Esophagus (tissue), 2 donors: ENCODE measurements around the gene LRRIQ4. TPM values are rescaled to one million over a fixed set of nuclear protein-coding genes. Genes with fewer than 3 reads are reported as not detected.

Experiments used
- H3K27ac ChIP-seq, 2 donors: one replicate each; pipeline ENCODE4 v1.5.1; 2013; ENCODE audit warnings: low read depth in 2 of 2, mild to moderate bottlenecking in 2 of 2, inconsistent platforms in 1 of 2, low read length in 1 of 2, moderate library complexity in 1 of 2
- H3K27me3 ChIP-seq, 2 donors: one replicate each; pipeline ENCODE4 v1.6.1; 2013; ENCODE audit warnings: low read length in 2 of 2, control low read depth in 1 of 2, mild to moderate bottlenecking in 1 of 2; ENCODE audit not compliant: insufficient read depth in 2 of 2, control insufficient read depth in 1 of 2
- H3K36me3 ChIP-seq, 2 donors: one replicate each; pipeline ENCODE4 v1.6.1; 2013; ENCODE audit warnings: low read length in 1 of 2; ENCODE audit not compliant: control insufficient read depth in 2 of 2, insufficient read depth in 2 of 2
- H3K4me1 ChIP-seq, 2 donors: one replicate each; pipeline ENCODE4 v1.6.1; 2013; ENCODE audit warnings: low read length in 1 of 2; ENCODE audit not compliant: control insufficient read depth in 2 of 2, insufficient read depth in 2 of 2
- H3K4me3 ChIP-seq, 2 donors: one replicate each; pipeline ENCODE4 v1.5.1; 2013; ENCODE audit warnings: low read length in 2 of 2, mild to moderate bottlenecking in 2 of 2, low read depth in 1 of 2, moderate library complexity in 1 of 2
- H3K9me3 ChIP-seq, 2 donors: one replicate each; pipeline ENCODE4 v1.6.1; 2013; ENCODE audit warnings: mild to moderate bottlenecking in 2 of 2, low read depth in 1 of 2, low read length in 1 of 2, moderate library complexity in 1 of 2; ENCODE audit not compliant: control insufficient read depth in 2 of 2, insufficient read depth in 1 of 2
- WGBS, 2 donors: extraction: QIAGEN DNeasy Blood & Tissue Kit; methylation state at CpG; one replicate each; pipeline ENCODE4 v1.1.7; 2013; 5-methylcytosine and 5-hydroxymethylcytosine counted together
- polyA plus RNA-seq, 2 donors: library from polyadenylated mRNA; stranded (reverse); fragments of 200-250 nt; gene quantifications; one replicate each; pipeline ENCODE4 v1.2.3, GENCODE V29; 2013
- donor health status: healthy with polysubstance abuse.
- donor health status: Bipolar disorder and iron deficiency.

Gene LRRIQ4
- polyA plus RNA-seq, 2 donors = not detected

DNA sequence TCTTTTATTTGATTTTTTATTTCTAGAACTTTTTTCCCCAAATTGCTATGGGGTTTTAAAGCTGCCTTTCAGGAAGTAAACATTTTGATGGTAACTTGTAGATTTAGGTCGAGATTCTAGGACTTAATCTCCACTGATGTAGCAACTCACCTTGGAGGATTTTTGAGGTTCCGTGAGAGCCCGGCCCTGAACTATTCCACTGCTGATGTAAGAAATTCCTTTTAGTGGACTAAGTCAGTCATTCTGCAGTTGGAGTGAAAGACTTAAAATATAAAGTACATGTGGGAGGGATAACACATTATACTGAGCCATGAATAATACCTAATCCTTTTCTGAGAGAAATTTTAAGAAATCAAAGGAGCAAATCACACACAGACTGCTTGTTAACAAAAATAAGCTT lies 12.6 kb downstream of the LRRIQ4 start:
- H3K4me3 ChIP-seq = no peak overlapping the region
- WGBS, 2 donors = 80 to 84% methylated on average over 3 of the region's 3 CpGs
- no peak overlapping the region for H3K27ac ChIP-seq
- H3K9me3 ChIP-seq = no peaks in the 10 kb centered on the region
- no peaks in the 10 kb centered on the region for H3K36me3 ChIP-seq
- no peaks in the 10 kb centered on the region for H3K4me1 ChIP-seq
- no peaks in the 10 kb centered on the region for H3K27me3 ChIP-seq

DNA sequence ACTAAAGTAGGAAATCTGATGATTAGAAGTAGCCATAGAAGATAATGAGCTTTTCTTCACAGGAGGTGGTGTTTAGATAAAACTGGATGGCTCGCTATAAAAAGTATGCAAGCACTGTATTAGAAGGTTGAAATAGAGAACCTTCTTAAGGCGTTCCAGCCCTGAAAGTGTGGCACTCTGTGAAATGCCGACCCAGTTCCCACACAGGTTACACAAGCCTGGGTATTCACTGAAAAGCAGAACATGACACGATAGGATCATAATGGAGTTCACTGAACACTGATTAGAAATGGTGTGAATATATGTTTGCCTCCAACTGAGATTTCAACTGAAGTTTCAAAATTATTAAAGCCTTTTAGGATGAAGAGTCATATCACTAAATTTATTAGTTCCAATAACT lies 15.0 kb downstream of the LRRIQ4 start:
- 85 to 89% methylated on average over 4 of the region's 4 CpGs for WGBS, 2 donors

DNA sequence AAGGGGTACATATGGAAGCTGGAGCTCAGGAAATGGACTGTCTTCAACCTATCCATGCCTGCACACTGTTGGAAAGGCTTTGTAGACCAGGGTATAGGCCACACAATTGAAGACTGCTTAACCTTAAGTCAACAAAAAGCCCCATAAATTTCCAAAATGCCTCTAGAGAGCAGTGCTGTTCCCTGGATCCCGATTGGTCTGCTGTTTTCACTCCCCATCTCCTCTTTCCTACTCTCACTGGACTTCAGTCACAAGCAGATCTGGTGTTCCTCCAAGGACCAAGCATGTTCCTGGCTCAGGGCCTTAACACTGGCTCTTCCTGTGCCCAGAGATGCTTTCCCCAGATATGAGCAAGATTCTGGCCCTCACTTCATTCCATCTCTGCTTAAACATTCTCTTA lies 22.9 kb downstream of the LRRIQ4 start:
- Histone ChIP-seq H3K4me1 (no peaks in the 10 kb centered on the region), H3K9me3 (no peaks in the 10 kb centered on the region), H3K4me3 (no peak overlapping the region), H3K27me3 (peaks cover 0 to 3% of the 10 kb centered on the region in 2 donors), H3K36me3 (no peaks in the 10 kb centered on the region), H3K27ac (no peak overlapping the region)
- WGBS, 2 donors = 75 to 78% methylated on average over 1 of the region's 1 CpG

More for the DNA sequence above, 15.0 kb downstream of the LRRIQ4 start:
- H3K9me3 ChIP-seq = no peaks in the 10 kb centered on the region
- no peak overlapping the region for H3K4me3 ChIP-seq
- H3K27me3 ChIP-seq = no peaks in the 10 kb centered on the region
- no peak overlapping the region for H3K27ac ChIP-seq
- no peaks in the 10 kb centered on the region for H3K4me1 ChIP-seq
- H3K36me3 ChIP-seq = no peaks in the 10 kb centered on the region

DNA sequence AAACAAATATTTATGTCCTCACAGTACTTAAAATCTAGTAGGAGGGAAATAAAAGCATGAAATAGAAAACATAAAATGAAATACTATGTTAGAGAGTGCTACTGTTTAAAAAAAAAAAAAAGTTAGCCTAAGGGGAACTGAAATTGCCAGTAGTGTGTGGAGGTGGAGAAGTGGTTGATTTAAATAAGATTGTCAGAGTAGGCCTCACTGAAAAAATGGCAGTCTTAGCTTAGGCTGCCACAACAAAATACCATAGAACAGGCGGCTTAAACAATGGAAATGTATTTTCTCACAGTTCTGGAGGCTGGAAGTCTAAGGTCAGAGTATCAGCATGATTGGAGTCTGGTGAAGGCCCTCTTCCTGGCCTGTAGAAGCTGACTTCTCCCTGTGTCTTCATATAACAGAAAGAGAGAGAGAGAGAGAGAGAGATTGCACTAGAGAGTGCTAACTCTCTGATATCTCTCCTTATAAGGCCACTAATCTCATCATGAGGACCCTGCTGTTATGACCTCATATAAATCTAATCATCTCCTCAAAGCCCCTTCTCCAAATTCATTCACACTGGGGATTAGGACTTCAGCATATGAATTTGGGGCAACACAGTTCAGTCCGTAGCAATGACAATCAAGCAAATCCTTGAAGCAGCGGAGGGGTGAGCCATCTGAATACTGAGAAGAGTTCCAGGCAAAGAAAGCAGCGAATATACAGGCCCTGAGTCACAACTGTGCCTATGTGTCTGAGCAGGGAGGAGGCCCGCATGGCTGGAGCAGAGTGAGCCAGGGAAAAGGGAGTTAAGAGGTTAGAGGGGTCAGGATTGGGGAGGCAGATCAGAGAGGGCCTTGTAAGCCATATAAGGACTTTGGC lies 23.6 kb downstream of the LRRIQ4 start:
- no peak overlapping the region for H3K27ac ChIP-seq

DNA sequence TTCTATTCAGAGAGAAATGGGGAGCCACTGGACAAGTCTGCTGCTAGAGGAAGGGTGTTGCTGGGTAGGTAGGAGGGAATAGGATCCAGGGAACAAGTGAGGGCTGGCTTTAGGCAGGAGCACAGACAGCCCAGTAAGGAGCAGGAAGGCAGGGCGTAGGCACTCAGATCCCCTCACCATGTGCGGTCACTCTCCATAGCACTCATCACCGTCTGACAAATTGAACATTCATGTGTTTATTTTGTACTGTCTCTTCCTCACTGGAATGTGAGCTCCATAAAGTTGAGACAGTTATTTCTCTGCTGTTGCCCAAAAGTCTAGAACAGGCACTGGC lies 24.2 kb downstream of the LRRIQ4 start:
- Histone ChIP-seq H3K27ac (no peak overlapping the region), H3K27me3 (peaks cover 0 to 3% of the 10 kb centered on the region in 2 donors), H3K9me3 (no peaks in the 10 kb centered on the region), H3K4me3 (no peak overlapping the region), H3K4me1 (no peaks in the 10 kb centered on the region), H3K36me3 (no peaks in the 10 kb centered on the region)
- WGBS, 2 donors = 87 to 92% methylated on average over 3 of the region's 3 CpGs

More for the DNA sequence above, 23.6 kb downstream of the LRRIQ4 start:
- Histone ChIP-seq H3K9me3 (no peaks in the 10 kb centered on the region), H3K4me1 (no peaks in the 10 kb centered on the region), H3K36me3 (no peaks in the 10 kb centered on the region), H3K27me3 (peaks cover 0 to 3% of the 10 kb centered on the region in 2 donors), H3K4me3 (no peak overlapping the region)
- WGBS, 2 donors = 82 to 86% methylated on average over 5 of the region's 5 CpGs

DNA sequence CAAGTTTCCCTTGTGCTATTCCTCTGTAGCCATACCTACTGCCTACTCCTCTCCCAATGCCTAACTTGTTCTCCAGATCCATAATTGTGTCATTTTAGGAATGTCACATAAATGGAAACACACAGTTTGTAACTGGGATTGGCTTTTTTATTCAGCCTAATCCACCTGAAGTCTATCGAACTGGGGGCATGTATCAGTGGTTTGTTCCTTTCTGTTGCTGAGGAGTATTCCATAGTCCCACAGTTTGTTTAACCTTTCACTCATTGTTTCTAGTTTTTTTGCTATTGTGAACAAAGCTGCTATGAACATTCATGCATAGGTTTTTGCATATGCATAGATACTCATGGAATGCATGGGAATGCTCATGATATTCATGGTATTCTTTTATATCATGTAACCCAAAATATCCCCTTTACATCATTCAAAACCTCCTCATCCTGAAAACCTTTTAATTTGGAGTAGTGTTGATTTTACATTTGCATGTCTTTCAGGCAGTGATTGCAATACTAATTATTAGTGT lies 25.9 kb downstream of the LRRIQ4 start:
- Histone ChIP-seq H3K9me3 (no peaks in the 10 kb centered on the region), H3K27me3 (peaks cover 0 to 3% of the 10 kb centered on the region in 2 donors), H3K36me3 (no peaks in the 10 kb centered on the region), H3K4me1 (no peaks in the 10 kb centered on the region), H3K4me3 (no peak overlapping the region), H3K27ac (no peak overlapping the region)
- WGBS, 2 donors = 83 to 89% methylated on average over 1 of the region's 1 CpG

DNA sequence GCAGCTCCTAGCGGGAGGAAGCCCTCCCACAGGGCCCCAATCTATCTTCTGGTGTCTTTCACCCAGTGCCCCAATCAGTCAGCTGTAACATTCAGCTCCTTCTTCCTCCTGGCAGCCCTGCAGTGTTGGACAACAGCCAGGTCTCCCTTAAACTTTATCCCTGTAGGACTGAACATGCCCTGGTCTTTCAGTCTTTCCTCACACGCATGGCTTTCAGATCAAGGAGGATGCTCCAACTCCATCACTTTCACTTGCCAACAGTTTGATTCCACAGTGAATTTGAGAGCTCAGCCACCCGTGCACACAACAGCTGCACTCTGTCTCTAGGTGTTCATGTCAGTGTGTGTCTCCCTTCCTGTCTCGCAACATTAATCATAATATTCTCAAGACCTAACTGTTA lies 28.5 kb downstream of the LRRIQ4 start:
- no peaks in the 10 kb centered on the region for H3K4me1 ChIP-seq
- no peaks in the 10 kb centered on the region for H3K36me3 ChIP-seq
- H3K27ac ChIP-seq = no peak overlapping the region
- H3K4me3 ChIP-seq = no peak overlapping the region
- no peaks in the 10 kb centered on the region for H3K9me3 ChIP-seq
- peaks cover 0 to 3% of the 10 kb centered on the region in 2 donors for H3K27me3 ChIP-seq
- 45 to 52% methylated on average over 4 of the region's 4 CpGs for WGBS, 2 donors

DNA sequence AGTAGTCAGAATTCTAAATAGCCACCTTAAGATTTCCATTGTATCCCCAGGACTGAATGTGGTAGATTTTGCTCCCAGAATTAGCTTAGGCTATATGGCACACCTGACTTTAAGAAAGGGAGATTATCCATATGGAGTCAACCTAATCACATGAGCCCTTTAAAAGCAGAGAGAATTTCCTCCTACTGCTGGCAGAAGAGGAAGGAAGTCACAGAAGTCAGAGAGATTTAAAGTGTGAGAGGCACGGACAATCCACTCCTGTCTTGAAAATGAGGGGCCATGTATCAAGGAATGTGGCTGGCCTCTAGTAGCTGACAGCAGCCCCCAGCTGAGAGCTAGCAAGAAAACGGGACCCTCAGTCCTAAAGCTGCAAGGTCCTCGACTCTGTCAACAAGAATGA lies 30.3 kb downstream of the LRRIQ4 start:
- Histone ChIP-seq H3K36me3 (no peaks in the 10 kb centered on the region), H3K27ac (no peak overlapping the region), H3K4me3 (no peak overlapping the region), H3K4me1 (no peaks in the 10 kb centered on the region), H3K9me3 (no peaks in the 10 kb centered on the region), H3K27me3 (peaks cover 0 to 3% of the 10 kb centered on the region in 2 donors)
- WGBS, 2 donors = 65 to 73% methylated on average over 3 of the region's 3 CpGs

DNA sequence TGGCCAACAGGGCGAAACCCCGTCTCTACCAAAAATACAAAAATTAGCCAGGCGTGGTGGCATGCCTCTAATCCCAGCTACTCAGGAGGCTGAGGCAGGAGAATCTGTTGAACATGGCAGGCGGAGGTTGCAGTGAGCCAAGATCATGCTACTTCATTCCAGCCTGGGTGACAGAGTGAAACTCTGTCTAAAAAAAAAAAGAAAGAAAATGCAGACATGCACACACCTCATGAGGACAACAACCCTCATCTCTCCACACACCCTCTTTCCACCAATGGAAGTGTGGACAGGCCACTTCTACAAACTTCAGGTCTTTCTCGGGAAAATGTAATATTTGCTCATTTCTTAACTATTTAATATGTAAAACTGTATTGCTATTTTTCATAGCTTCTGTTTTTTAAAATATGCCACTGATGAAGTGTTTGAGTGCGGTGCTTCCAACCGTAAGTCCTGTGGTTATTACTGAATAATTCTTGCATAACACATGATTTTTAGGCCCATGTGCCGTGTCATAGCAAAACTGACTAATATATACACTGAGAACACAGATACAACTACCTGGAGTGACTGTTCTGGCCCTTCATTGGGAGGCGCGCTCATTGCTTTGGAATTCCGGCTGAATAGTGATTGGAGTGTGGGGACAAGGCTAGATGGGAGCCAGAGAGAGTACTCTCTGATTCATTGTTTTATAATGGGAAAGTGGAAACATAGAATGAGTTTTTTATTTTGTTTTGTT lies 34.0 kb downstream of the LRRIQ4 start:
- Histone ChIP-seq H3K9me3 (no peaks in the 10 kb centered on the region), H3K27me3 (no peaks in the 10 kb centered on the region), H3K4me1 (no peaks in the 10 kb centered on the region), H3K36me3 (no peaks in the 10 kb centered on the region), H3K4me3 (no peak overlapping the region), H3K27ac (no peak overlapping the region)
- WGBS, 2 donors = 90% methylated on average over 11 of the region's 11 CpGs
